ENCODE measurements around the gene BMPR1A. TPM values are rescaled to one million over a fixed set of nuclear protein-coding genes. Genes with fewer than 3 reads are reported as not detected.
"Not testable (repeated sequence)": the region's sequence is repeated elsewhere in the genome, so short reads cannot be mapped to it uniquely, and the experiment has no call there.

Gene BMPR1A
- total and polyA plus RNA-seq, 4 donors = 3.8 to 66.2 (median 19.7) TPM

DNA sequence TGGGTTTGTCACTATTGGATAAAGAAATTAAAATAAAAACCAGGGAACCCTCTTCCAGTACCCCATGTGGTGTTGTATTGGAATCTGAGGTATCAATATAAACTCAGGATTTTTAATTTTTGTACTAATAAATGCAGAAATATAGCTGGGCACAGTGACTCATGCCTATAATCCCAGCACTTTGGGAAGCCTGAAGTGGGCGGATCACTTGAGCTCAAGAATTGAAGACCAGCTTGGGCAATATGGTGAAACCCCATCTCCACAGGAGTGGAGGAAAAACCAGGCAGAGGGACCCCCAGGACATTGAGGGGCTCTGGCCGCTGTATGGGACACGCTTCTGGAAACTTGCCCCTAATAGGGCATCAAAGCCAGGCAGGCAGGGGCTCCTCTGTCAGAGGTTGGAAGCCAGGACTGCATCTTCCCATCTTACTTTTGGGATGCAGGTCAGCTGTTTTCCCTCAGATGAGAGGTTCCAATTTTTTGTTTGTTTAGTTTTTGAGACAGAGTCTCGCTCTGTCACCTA lies 222.9 kb downstream of the BMPR1A start:
- no peak for ATAC-seq (ENCODE audit: insufficient read depth, low FRiP score)
- Histone ChIP-seq H3K27me3 (ENCODE audit: control insufficient read depth in 3 of 3, insufficient read depth in 3 of 3, low read length in 2 of 3) (no peaks in the 10 kb centered on the region), H3K4me3 (no peak overlapping the region), H3K27ac (ENCODE audit: low read depth in 1 of 2, low read length in 1 of 2) (no peak overlapping the region), H3K9ac (ENCODE audit: insufficient read depth in 1 of 2, low read length in 2 of 2) (no peak overlapping the region), H3K4me1 (ENCODE audit: control insufficient read depth in 5 of 5, insufficient read depth in 5 of 5, low read length in 5 of 5) (peaks cover 0 to 5% (median 2%) of the 10 kb centered on the region in 5 donors), H3K36me3 (ENCODE audit: control insufficient read depth in 4 of 4, insufficient read depth in 4 of 4, low read length in 4 of 4) (no peaks in the 10 kb centered on the region), H3K9me3 (ENCODE audit: control insufficient read depth in 4 of 4, insufficient read depth in 3 of 4, low read length in 3 of 4) (no peaks in the 10 kb centered on the region)
- no peak for DNase-seq
- 87 to 91% methylated on average over 4 of the region's 4 CpGs for WGBS, 2 donors
- no peak for TF ChIP-seq CTCF (IDR thresholded peaks at IDR 0.05; ENCODE audit: control extremely low read depth, extremely low read depth)

DNA sequence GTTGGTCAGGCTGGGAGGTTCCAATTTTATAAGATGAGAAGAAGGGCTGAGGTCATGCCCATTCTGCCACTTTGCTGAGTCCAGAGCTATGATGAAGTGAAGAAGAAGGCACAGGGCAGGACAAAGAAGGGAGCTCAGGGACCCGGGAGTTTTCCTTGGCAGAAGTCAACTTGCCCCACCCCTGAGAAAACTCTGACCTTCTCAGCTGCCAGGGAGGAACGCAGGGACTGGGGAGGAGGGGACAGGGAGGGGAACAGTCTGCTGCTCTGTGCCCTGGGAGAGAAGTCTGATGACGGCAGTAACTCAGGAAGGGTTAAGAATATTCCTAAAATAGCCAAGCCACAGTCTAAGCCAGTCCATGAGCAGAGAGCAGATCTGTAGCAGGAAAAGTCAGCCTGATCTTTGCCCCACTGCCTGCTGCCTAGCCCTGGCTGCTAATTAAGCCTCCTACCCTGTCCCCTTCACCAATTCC lies 223.6 kb downstream of the BMPR1A start:
- Histone ChIP-seq H3K27ac (ENCODE audit: low read depth in 1 of 2, low read length in 1 of 2) (peak overlapping the region; percentile 30 to 68), H3K9me3 (ENCODE audit: control insufficient read depth in 4 of 4, insufficient read depth in 3 of 4, low read length in 3 of 4) (no peaks in the 10 kb centered on the region), H3K36me3 (ENCODE audit: control insufficient read depth in 4 of 4, insufficient read depth in 4 of 4, low read length in 4 of 4) (no peaks in the 10 kb centered on the region), H3K4me3 (no peak overlapping the region), H3K4me1 (ENCODE audit: control insufficient read depth in 5 of 5, insufficient read depth in 5 of 5, low read length in 5 of 5) (peaks cover 0 to 5% (median 0%) of the 10 kb centered on the region in 5 donors), H3K9ac (ENCODE audit: insufficient read depth in 1 of 2, low read length in 2 of 2) (no peak overlapping the region), H3K27me3 (ENCODE audit: control insufficient read depth in 3 of 3, insufficient read depth in 3 of 3, low read length in 2 of 3) (no peaks in the 10 kb centered on the region)
- WGBS, 2 donors = 29 to 34% methylated on average over 3 of the region's 3 CpGs
- ATAC-seq (ENCODE audit: insufficient read depth, low FRiP score) (peak; percentile 11), DNase-seq (peak in 1 of 3 donors; percentile 8)
- no peak for TF ChIP-seq CTCF (IDR thresholded peaks at IDR 0.05; ENCODE audit: control extremely low read depth, extremely low read depth)

DNA sequence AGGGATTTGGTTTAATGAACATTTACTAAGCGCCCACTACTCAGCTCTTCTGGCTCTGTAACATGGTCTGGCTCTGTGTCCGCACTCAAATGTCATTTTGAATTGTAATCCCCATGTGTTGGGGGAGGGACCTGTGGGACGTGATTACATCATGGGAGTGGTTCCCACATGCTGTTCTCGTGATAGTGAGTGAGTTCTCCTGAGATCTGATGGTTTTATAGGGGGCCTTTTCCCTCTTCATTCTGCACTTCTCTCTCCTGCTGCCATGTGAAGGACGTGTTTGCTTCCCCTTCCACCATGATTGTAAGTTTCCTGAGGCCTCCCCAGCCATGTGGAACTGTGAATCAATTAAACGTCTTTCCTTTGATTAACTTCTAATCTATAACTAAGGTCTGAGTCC lies 224.6 kb downstream of the BMPR1A start:
- ATAC-seq (ENCODE audit: insufficient read depth, low FRiP score); H3K27ac ChIP-seq (ENCODE audit: low read depth in 1 of 2, low read length in 1 of 2); H3K9ac ChIP-seq (ENCODE audit: insufficient read depth in 1 of 2, low read length in 2 of 2); DNase-seq; H3K36me3 ChIP-seq (ENCODE audit: control insufficient read depth in 4 of 4, insufficient read depth in 4 of 4, low read length in 4 of 4); H3K4me1 ChIP-seq (ENCODE audit: control insufficient read depth in 5 of 5, insufficient read depth in 5 of 5, low read length in 5 of 5); H3K9me3 ChIP-seq (ENCODE audit: control insufficient read depth in 4 of 4, insufficient read depth in 3 of 4, low read length in 3 of 4); H3K4me3 ChIP-seq; H3K27me3 ChIP-seq (ENCODE audit: control insufficient read depth in 3 of 3, insufficient read depth in 3 of 3, low read length in 2 of 3): not testable (repeated sequence)
- 83 to 85% methylated on average over 6 of the region's 6 CpGs for WGBS, 2 donors

DNA sequence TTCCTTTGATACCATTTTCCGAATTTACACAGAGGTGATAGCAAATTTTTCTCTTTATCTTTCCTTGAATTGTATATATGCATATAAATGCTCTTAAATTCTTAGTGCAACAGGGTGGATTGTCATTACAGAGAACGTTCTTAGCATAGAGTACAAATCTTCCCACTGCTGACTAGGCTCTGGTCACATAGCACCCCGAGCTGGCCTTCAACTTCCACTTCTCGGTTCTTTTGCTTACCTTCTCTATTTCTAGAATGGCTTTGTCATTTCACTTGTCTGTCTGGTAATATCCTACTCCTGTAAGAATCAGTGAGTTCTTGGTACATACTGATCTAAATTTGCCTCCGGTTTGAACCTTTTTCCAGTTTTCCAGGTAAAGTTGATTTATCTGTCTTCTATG lies 225.3 kb downstream of the BMPR1A start:
- DNase-seq (no peak), ATAC-seq (ENCODE audit: insufficient read depth, low FRiP score) (no peak)
- TF ChIP-seq CTCF (IDR thresholded peaks at IDR 0.05; ENCODE audit: control extremely low read depth, extremely low read depth) = no peak
- Histone ChIP-seq H3K4me1 (ENCODE audit: control insufficient read depth in 5 of 5, insufficient read depth in 5 of 5, low read length in 5 of 5) (peaks cover 0 to 5% (median 0%) of the 10 kb centered on the region in 5 donors), H3K27me3 (ENCODE audit: control insufficient read depth in 3 of 3, insufficient read depth in 3 of 3, low read length in 2 of 3) (no peaks in the 10 kb centered on the region), H3K36me3 (ENCODE audit: control insufficient read depth in 4 of 4, insufficient read depth in 4 of 4, low read length in 4 of 4) (no peaks in the 10 kb centered on the region), H3K9ac (ENCODE audit: insufficient read depth in 1 of 2, low read length in 2 of 2) (no peak overlapping the region), H3K9me3 (ENCODE audit: control insufficient read depth in 4 of 4, insufficient read depth in 3 of 4, low read length in 3 of 4) (no peaks in the 10 kb centered on the region), H3K4me3 (no peak overlapping the region), H3K27ac (ENCODE audit: low read depth in 1 of 2, low read length in 1 of 2) (no peak overlapping the region)
- WGBS, 2 donors = 90 to 91% methylated on average over 5 of the region's 5 CpGs

Small RNA genes within 50 kb of the gene (small RNA-seq; reads per million reads assigned to genes)
- not detected for gene RNU1-19P (ENCODE audit: low replicate concordance)

Other genes with a start within 250 kb of the BMPR1A start
- gene WAPL, start 234.8 kb upstream of the BMPR1A start, total RNA-seq = 10 to 100 TPM; 30.6 to 67.8 TPM
- gene WAPL, start 234.8 kb upstream of the BMPR1A start, polyA plus RNA-seq = 10 to 100 TPM; 15.0 to 17.3 TPM
- gene OPN4, start 102.1 kb upstream of the BMPR1A start, total RNA-seq = under 1 TPM in 1 of 2 donors, not detected in 1; 0.12 TPM
- gene OPN4, start 102.1 kb upstream of the BMPR1A start, polyA plus RNA-seq = not detected
- 1 to 10 TPM; 1.4 to 3.2 TPM for gene LDB3, start 88.1 kb upstream of the BMPR1A start, total RNA-seq
- gene LDB3, start 88.1 kb upstream of the BMPR1A start, polyA plus RNA-seq = 1 to 10 TPM in 1 of 2 donors, under 1 TPM in 1; 0.37 to 1.6 TPM
- gene MMRN2, start 201.0 kb downstream of the BMPR1A start, total RNA-seq = 10 to 100 TPM; 42.3 to 55.3 TPM
- gene MMRN2, start 201.0 kb downstream of the BMPR1A start, polyA plus RNA-seq = 10 to 100 TPM; 10.2 to 15.7 TPM
- gene SNCG, start 202.0 kb downstream of the BMPR1A start, total RNA-seq = 10 to 100 TPM in 1 of 2 donors, 1 to 10 TPM in 1; 2.3 to 23.0 TPM
- 10 to 100 TPM in 1 of 2 donors, 1 to 10 TPM in 1; 5.5 to 32.8 TPM for gene SNCG, start 202.0 kb downstream of the BMPR1A start, polyA plus RNA-seq
- gene ADIRF, start 211.9 kb downstream of the BMPR1A start, total RNA-seq = 100 to 1,000 TPM in 1 of 2 donors, 10 to 100 TPM in 1; 61.4 to 171 TPM
- gene ADIRF, start 211.9 kb downstream of the BMPR1A start, polyA plus RNA-seq = 100 to 1,000 TPM; 469 to 597 TPM